Endothelial cell of umbilical vein (primary cell): Measurements from ENCODE around the gene ABL1. TPM values are rescaled to one million over a fixed set of nuclear protein-coding genes. Genes with fewer than 3 reads are reported as not detected.

Experiments
- BruUV-seq: library from RNA; stranded (reverse); fragments of 400-500 nt; replicated peaks from 2 replicates; lab custom pipeline; 2021; lab: Mats Ljungman, UMichigan
- CTCF ChIA-PET: fragments of 300-600, 350-600 bp; sonication (Branson Sonifier 250); formaldehyde crosslinking; loops from one replicate; lab custom pipeline; 2021; ENCODE audit warnings: antibody characterized with exemption, inconsistent platforms; lab: Charles Lee
- POLR2A ChIA-PET: fragments of 300-600, 350-600 bp; sonication (Branson Sonifier 250); formaldehyde crosslinking; loops from one replicate; lab custom pipeline; 2021; ENCODE audit warnings: antibody characterized with exemption, inconsistent platforms; lab: Charles Lee
- DNase-seq: peaks from one replicate; pipeline ENCODE4 v3.0.0-alpha.2; 2011; ENCODE audit warnings: low read depth, low spot score
- FAIRE-seq: peaks from 2 replicates; lab custom pipeline; 2011; peaks lifted over from hg19 to GRCh38; lab: Jason Lieb, UNC
- H2AFZ ChIP-seq: 2 replicates; pipeline ENCODE4 v1.6.0; 2012; ENCODE audit warnings: low read depth, low read length, control low read depth, inconsistent platforms
- H3K27ac ChIP-seq: 2 replicates; pipeline ENCODE4 v1.5.1; 2011; ENCODE audit warnings: low read depth, mild to moderate bottlenecking, control low read depth, low read length, moderate library complexity; ENCODE audit not compliant: insufficient read depth
- H3K27me3 ChIP-seq, 2 experiments: 2 replicates each; pipeline versions ENCODE4 v1.6.0 to v1.6.1; 2011; ENCODE audit warnings: low read length in 2 of 2, mixed read lengths in 1 of 2; ENCODE audit not compliant: control insufficient read depth in 2 of 2, insufficient read depth in 2 of 2
- H3K36me3 ChIP-seq, 2 experiments: 2 replicates in 1 of 2; 3 replicates in 1 of 2; pipeline ENCODE4 v1.5.1; 2011; ENCODE audit warnings: low read length in 2 of 2, mild to moderate bottlenecking in 1 of 2, moderate library complexity in 1 of 2; ENCODE audit not compliant: control insufficient read depth in 2 of 2, insufficient read depth in 2 of 2; ENCODE audit errors: extremely low read depth in 1 of 2
- H3K4me1 ChIP-seq: 3 replicates; pipeline ENCODE4 v1.5.1; 2011; ENCODE audit warnings: mild to moderate bottlenecking, low read length; ENCODE audit not compliant: control insufficient read depth, insufficient read depth; ENCODE audit errors: extremely low read depth
- H3K4me2 ChIP-seq: 2 replicates; pipeline ENCODE4 v1.6.1; 2011; ENCODE audit warnings: low read length, control low read depth, mixed read lengths; ENCODE audit not compliant: insufficient read depth
- H3K4me3 ChIP-seq, 3 experiments: fragments of 200-600 bp in 1 of 3; sonication (generic), shearing (Covaris generic) in 1 of 3; replicated peaks in 1 of 3; 2 replicates each; pipeline ENCODE4 v1.5.1; 2011 to 2016; ENCODE audit warnings: control low read depth in 3 of 3, low read length in 3 of 3, mild to moderate bottlenecking in 2 of 3, inconsistent platforms in 1 of 3, low read depth in 1 of 3, moderate library complexity in 1 of 3; ENCODE audit not compliant: insufficient read depth in 1 of 3
- H3K79me2 ChIP-seq: 2 replicates; pipeline ENCODE4 v1.6.0; 2012; ENCODE audit warnings: low read length, inconsistent platforms; ENCODE audit not compliant: control insufficient read depth, insufficient read depth
- H3K9ac ChIP-seq: replicated peaks from 2 replicates; pipeline ENCODE3; 2011; ENCODE audit warnings: low read length, control low read depth; ENCODE audit not compliant: insufficient read depth; ENCODE audit errors: extremely low read depth
- H3K9me1 ChIP-seq: replicated peaks from 3 replicates; pipeline ENCODE4 v1.6.0; 2011; ENCODE audit warnings: mild to moderate bottlenecking, low read length; ENCODE audit not compliant: control insufficient read depth, insufficient read depth; ENCODE audit errors: extremely low read depth
- H3K9me3 ChIP-seq: replicated peaks from 2 replicates; pipeline ENCODE4 v1.5.1; 2012; ENCODE audit warnings: low read length, inconsistent platforms; ENCODE audit not compliant: control insufficient read depth, insufficient read depth
- H4K20me1 ChIP-seq: replicated peaks from 2 replicates; pipeline ENCODE3; 2011; ENCODE audit warnings: mild to moderate bottlenecking, low read length; ENCODE audit not compliant: control insufficient read depth, insufficient read depth; ENCODE audit errors: extremely low read depth
- CTCF ChIP-seq, 2 donors: IDR thresholded peaks; 1 replicate in 1 of 2; 2 replicates in 1 of 2; pipeline ENCODE4 v1.5.1; 2011; ENCODE audit warnings: low read length in 2 of 2, mild to moderate bottlenecking in 2 of 2, moderate library complexity in 2 of 2, control low read depth in 1 of 2, inconsistent platforms in 1 of 2, low read depth in 1 of 2; ENCODE audit not compliant: insufficient read depth in 1 of 2; ENCODE audit errors: extremely low read depth in 1 of 2
- EZH2 ChIP-seq: IDR thresholded peaks from 2 replicates; pipeline ENCODE4 v1.6.1; 2012; ENCODE audit warnings: borderline replicate concordance, low read depth, mild to moderate bottlenecking, moderate library complexity, low read length, inconsistent platforms; ENCODE audit not compliant: severe bottlenecking
- FOS ChIP-seq: IDR thresholded peaks from 2 replicates; pipeline ENCODE4 v1.6.1; 2011; ENCODE audit warnings: mild to moderate bottlenecking, low read length, moderate library complexity, borderline replicate concordance; ENCODE audit not compliant: insufficient read depth
- GATA2 ChIP-seq: IDR thresholded peaks from 2 replicates; pipeline ENCODE4 v1.7.0; 2011; ENCODE audit warnings: low read depth, mild to moderate bottlenecking, moderate library complexity, mixed read lengths, low read length; ENCODE audit not compliant: insufficient read length, insufficient read depth
- JUN ChIP-seq: IDR thresholded peaks from 2 replicates; pipeline ENCODE4 v1.6.1; 2011; ENCODE audit warnings: borderline replicate concordance, low read depth; ENCODE audit not compliant: insufficient read length, insufficient read depth
- MAX ChIP-seq: IDR thresholded peaks from 2 replicates; pipeline ENCODE4 v1.6.1; 2011; ENCODE audit not compliant: insufficient read depth, insufficient read length
- MYC ChIP-seq: IDR thresholded peaks from one replicate; pipeline ENCODE4 v1.6.1; 2011; ENCODE audit warnings: mild to moderate bottlenecking, low read depth, low read length
- POLR2A ChIP-seq: IDR thresholded peaks from 2 replicates; pipeline ENCODE4 v1.6.1; 2012; ENCODE audit warnings: low read depth, mild to moderate bottlenecking, control low read depth, low read length
- POLR2AphosphoS5 ChIP-seq: IDR thresholded peaks from 2 replicates; pipeline ENCODE4 v1.6.1; 2012; ENCODE audit warnings: low read depth, mild to moderate bottlenecking, control low read depth, low read length, moderate library complexity; ENCODE audit not compliant: insufficient read depth
- dilution Hi-C: fragments of 300-500 bp; cut with MboI; formaldehyde crosslinking; loops from one replicate; pipeline ENCODE4 v1.15.0; 2019; ENCODE audit warnings: low sequenced_read_pairs; ENCODE audit not compliant: extremely low pct_ligation_motif_present
- intact Hi-C: fragments of 100-400 bp; cut with micrococcal nuclease; formaldehyde crosslinking; loops from one replicate; pipeline ENCODE4 v1.10.0; 2022
- polyA plus RNA-seq, 4 experiments: library from polyadenylated mRNA; depleted of rRNA in 3 of 4; stranded (reverse) in 3 of 4; unstranded in 1 of 4; fragments of >200 nt; gene quantifications; 2 replicates each; pipeline versions ENCODE4 v1.2.1 to v1.2.3, GENCODE V29; 2011 to 2012; ENCODE audit warnings: missing spikeins in 1 of 4
- total RNA-seq: library from RNA; stranded (reverse); gene quantifications from 2 replicates; pipeline ENCODE4 v1.2.3, GENCODE V29; 2021

ABL1 gene
- total and polyA plus RNA-seq, 2 donors (not counting 3 experiments of a cell fraction or from before 2014, with no cell fraction given) = 32.1 to 87.1 TPM

GRCh38 chr9:130904070-130905044 lies 69.3 kb downstream of the ABL1 start:
- POLR2A ChIA-PET = no interaction called here
- no peak for FAIRE-seq

More at GRCh38 chr9:130904070-130905044, 69.3 kb downstream of the ABL1 start:
- Histone ChIP-seq H3K4me2 (no peak overlapping the region), H3K79me2 (no peaks in the 10 kb centered on the region), H3K9ac (no peak overlapping the region), H3K9me3 (no peaks in the 10 kb centered on the region), H3K4me1 (no peaks in the 10 kb centered on the region), H3K27me3 (peaks cover 0 to 2% of the 10 kb centered on the region in 2 experiments), H3K4me3 (no peak overlapping the region), H4K20me1 (no peaks in the 10 kb centered on the region), H2AFZ (no peak overlapping the region), H3K9me1 (no peaks in the 10 kb centered on the region), H3K27ac (no peak overlapping the region), H3K36me3 (no peaks in the 10 kb centered on the region)
- intact Hi-C loops = no loop called here
- dilution Hi-C loops = no loop called here
- TF ChIP-seq POLR2A (no peak), MYC (no peak), CTCF (IDR thresholded peaks at IDR 0.05; ENCODE audit: extremely low read depth in 1 of 2, insufficient read depth in 1 of 2, low read depth in 1 of 2, low read length in 2 of 2) (no peak), JUN (no peak), GATA2 (no peak), MAX (no peak), POLR2AphosphoS5 (no peak), FOS (no peak), EZH2 (no peak)
- no peak for DNase-seq
- CTCF ChIA-PET = no interaction called here
- no TSS peak for BruUV-seq
